ENCODE measurements around the gene NUP188. TPM values are rescaled to one million over a fixed set of nuclear protein-coding genes. Genes with fewer than 3 reads are reported as not detected.

The NUP188 gene
- total and polyA plus RNA-seq, 10 of the 15 experiments (the other 5 are each of a cell fraction or from before 2014, with no cell fraction given): 1.4 to 73.7 (median 48.9) TPM

DNA sequence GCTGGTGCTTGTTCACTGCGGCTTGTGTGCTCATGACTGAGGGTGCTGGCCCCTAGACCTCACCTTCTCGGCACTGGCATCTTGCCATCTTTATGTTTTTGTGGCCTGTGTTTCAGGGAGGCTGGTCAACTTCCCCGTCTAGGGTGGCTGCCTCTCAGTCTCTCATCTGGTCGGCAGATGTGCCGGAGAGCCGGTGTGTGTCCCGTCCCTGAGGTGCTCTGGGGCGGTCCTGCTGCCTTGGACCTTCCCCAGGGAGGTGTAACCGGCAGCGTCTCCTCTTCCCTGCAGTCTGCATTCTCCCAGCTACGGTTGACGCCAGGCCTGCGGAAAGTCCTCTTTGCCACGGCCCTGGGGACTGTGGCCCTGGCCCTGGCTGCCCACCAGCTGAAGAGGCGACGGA lies 94.5 kb downstream of the NUP188 start:
- Histone ChIP-seq H3K4me3 (no peak overlapping the region), H3K27ac (ENCODE audit: control insufficient read depth, insufficient read depth) (no peak overlapping the region), H2AFZ (ENCODE audit: control insufficient read depth, low read depth, low read length) (no peak overlapping the region), H3K9ac (ENCODE audit: control insufficient read depth, insufficient read depth, low read length) (no peak overlapping the region), H3K9me3 (replicated peaks; ENCODE audit: control insufficient read depth, insufficient read depth, low read length) (no peaks in the 10 kb centered on the region), H3K4me1 (ENCODE audit: control insufficient read depth, insufficient read depth, low read length) (peaks cover 13% of the 10 kb centered on the region), H3K79me2 (ENCODE audit: control insufficient read depth, insufficient read depth, low read length) (peaks cover 14% of the 10 kb centered on the region), H3K4me2 (ENCODE audit: control insufficient read depth, insufficient read depth) (no peak overlapping the region), H3K27me3 (replicated peaks in 1 of 2; ENCODE audit: control insufficient read depth in 2 of 2, insufficient read depth in 2 of 2, low read length in 1 of 2) (no peaks in the 10 kb centered on the region), H3K36me3 (ENCODE audit: control insufficient read depth in 2 of 2, insufficient read depth in 2 of 2, low read length in 1 of 2) (peaks cover 2 to 9% of the 10 kb centered on the region in 2 experiments), H4K20me1 (ENCODE audit: control insufficient read depth, insufficient read depth) (no peaks in the 10 kb centered on the region)
- no peak for FAIRE-seq
- DNase-seq (ENCODE audit: low read depth, low spot score): no peak
- in situ Hi-C loops (cut with MboI): no loop called here
- WGBS (ENCODE audit: insufficient coverage, insufficient replicate concordance, low lambda C conversion rate, missing lambda C conversion rate): 94% methylated on average over 16 of the region's 16 CpGs
- ATAC-seq: no peak
- SMC1A ChIA-PET (ENCODE audit: uncharacterized antibody, unreplicated experiment): no interaction called here
- TF ChIP-seq, protein P1, sequence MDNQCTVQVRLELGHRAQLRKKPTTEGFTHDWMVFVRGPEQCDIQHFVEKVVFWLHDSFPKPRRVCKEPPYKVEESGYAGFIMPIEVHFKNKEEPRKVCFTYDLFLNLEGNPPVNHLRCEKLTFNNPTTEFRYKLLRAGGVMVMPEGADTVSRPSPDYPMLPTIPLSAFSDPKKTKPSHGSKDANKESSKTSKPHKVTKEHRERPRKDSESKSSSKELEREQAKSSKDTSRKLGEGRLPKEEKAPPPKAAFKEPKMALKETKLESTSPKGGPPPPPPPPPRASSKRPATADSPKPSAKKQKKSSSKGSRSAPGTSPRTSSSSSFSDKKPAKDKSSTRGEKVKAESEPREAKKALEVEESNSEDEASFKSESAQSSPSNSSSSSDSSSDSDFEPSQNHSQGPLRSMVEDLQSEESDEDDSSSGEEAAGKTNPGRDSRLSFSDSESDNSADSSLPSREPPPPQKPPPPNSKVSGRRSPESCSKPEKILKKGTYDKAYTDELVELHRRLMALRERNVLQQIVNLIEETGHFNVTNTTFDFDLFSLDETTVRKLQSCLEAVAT (IDR thresholded peaks at IDR 0.05): no peak
- TF ChIP-seq ZNF384 (IDR thresholded peaks at IDR 0.05; ENCODE audit: borderline replicate concordance, low read depth, low read length): no peak
- no peak for TF ChIP-seq NFIC (IDR thresholded peaks at IDR 0.05; ENCODE audit: low read depth, low read length)
- no peak for TF ChIP-seq RUNX3 (IDR thresholded peaks at IDR 0.05; ENCODE audit: low read length)
- no peak for TF ChIP-seq ETV6 (conservative IDR thresholded peaks at IDR 0.05 in 1 of 2, IDR thresholded peaks at IDR 0.05 in 1 of 2; ENCODE audit: borderline replicate concordance in 1 of 2, low read depth in 1 of 2)
- no peak for TF ChIP-seq MYC (IDR thresholded peaks at IDR 0.05; ENCODE audit: insufficient read depth, insufficient read length, insufficient replicate concordance, low read length, severe bottlenecking)
- no peak for TF ChIP-seq PML (IDR thresholded peaks at IDR 0.05; ENCODE audit: low read length)
- TF ChIP-seq RB1 (IDR thresholded peaks at IDR 0.05; ENCODE audit: borderline replicate concordance): no peak
- TF ChIP-seq, protein P2, sequence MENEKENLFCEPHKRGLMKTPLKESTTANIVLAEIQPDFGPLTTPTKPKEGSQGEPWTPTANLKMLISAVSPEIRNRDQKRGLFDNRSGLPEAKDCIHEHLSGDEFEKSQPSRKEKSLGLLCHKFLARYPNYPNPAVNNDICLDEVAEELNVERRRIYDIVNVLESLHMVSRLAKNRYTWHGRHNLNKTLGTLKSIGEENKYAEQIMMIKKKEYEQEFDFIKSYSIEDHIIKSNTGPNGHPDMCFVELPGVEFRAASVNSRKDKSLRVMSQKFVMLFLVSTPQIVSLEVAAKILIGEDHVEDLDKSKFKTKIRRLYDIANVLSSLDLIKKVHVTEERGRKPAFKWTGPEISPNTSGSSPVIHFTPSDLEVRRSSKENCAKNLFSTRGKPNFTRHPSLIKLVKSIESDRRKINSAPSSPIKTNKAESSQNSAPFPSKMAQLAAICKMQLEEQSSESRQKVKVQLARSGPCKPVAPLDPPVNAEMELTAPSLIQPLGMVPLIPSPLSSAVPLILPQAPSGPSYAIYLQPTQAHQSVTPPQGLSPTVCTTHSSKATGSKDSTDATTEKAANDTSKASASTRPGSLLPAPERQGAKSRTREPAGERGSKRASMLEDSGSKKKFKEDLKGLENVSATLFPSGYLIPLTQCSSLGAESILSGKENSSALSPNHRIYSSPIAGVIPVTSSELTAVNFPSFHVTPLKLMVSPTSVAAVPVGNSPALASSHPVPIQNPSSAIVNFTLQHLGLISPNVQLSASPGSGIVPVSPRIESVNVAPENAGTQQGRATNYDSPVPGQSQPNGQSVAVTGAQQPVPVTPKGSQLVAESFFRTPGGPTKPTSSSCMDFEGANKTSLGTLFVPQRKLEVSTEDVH (IDR thresholded peaks at IDR 0.05; ENCODE audit: low read depth, partially characterized antibody): no peak
- no peak for TF ChIP-seq RBBP5 (conservative IDR thresholded peaks at IDR 0.05)
- no peak for TF ChIP-seq CBX5 (IDR thresholded peaks at IDR 0.05; ENCODE audit: low read depth)
- no peak for TF ChIP-seq MEF2B (IDR thresholded peaks at IDR 0.05; ENCODE audit: partially characterized antibody, poor library complexity, severe bottlenecking)
- no peak for TF ChIP-seq CBX3 (IDR thresholded peaks at IDR 0.05; ENCODE audit: borderline replicate concordance, low read depth)
- TF ChIP-seq TCF7 (IDR thresholded peaks at IDR 0.05; ENCODE audit: borderline replicate concordance): no peak
- TF ChIP-seq RCOR1 (conservative IDR thresholded peaks at IDR 0.05; ENCODE audit: low read depth, low read length): no peak
- RAD21 ChIA-PET (ENCODE audit: unreplicated experiment): no interaction called here
- POLR2A ChIA-PET: no interaction called here
- intact Hi-C loops (cut with micrococcal nuclease; ENCODE audit: unreplicated experiment): no loop called here
- CTCF ChIA-PET: no interaction called here
- no TSS peak for BruUV-seq (replicated peaks)

All from GM12878 (cell line).